Psoas muscle (tissue), 8 donors: ENCODE results near the gene SPTBN1. TPM values are rescaled to one million over a fixed set of nuclear protein-coding genes. Genes with fewer than 3 reads are reported as not detected.
A peak's percentile ranks its signal among the peaks of the same experiment; 100 is the strongest.

Experiments
- ATAC-seq, 4 donors: fragments of 200-7000 bp; cut with Tn5 transposase; one replicate each; pipeline ENCODE4 v1.9.1; 2020; ENCODE audit warnings: moderate library complexity in 3 of 4, mild to moderate bottlenecking in 2 of 4
- DNase-seq, 2 donors: peaks; one replicate each; pipeline ENCODE4 v3.0.0-alpha.2; 2020
- H3K27ac ChIP-seq: fragments of 200-600 bp; one replicate; pipeline ENCODE4 v1.8.0; 2022
- H3K27me3 ChIP-seq, 3 donors: fragments of 200-600 bp in 1 of 3; one replicate each; pipeline versions ENCODE4 v1.6.1 to v1.8.0; 2013 to 2022; ENCODE audit warnings: low read length in 2 of 3, mild to moderate bottlenecking in 2 of 3, moderate library complexity in 1 of 3; ENCODE audit not compliant: insufficient read depth in 3 of 3
- H3K36me3 ChIP-seq, 2 donors: fragments of 200-600 bp in 1 of 2; one replicate each; pipeline versions ENCODE4 v1.6.1 to v1.8.0; 2013 to 2022; ENCODE audit warnings: low read depth in 1 of 2, mild to moderate bottlenecking in 1 of 2, moderate library complexity in 1 of 2; ENCODE audit not compliant: insufficient read depth in 1 of 2
- H3K4me1 ChIP-seq: fragments of 200-600 bp; one replicate; pipeline ENCODE4 v1.8.0; 2022
- H3K4me3 ChIP-seq: fragments of 200-600 bp; one replicate; pipeline ENCODE4 v1.8.0; 2022; ENCODE audit warnings: mild to moderate bottlenecking
- H3K9me3 ChIP-seq: fragments of 200-600 bp; one replicate; pipeline ENCODE4 v1.8.0; 2022
- WGBS, 3 donors: extraction: QIAGEN DNeasy Blood & Tissue Kit; methylation state at CpG; one replicate each; pipeline versions ENCODE4 v1.1.6 to v1.1.7; 2013; 5-methylcytosine and 5-hydroxymethylcytosine counted together
- intact Hi-C, 2 donors: fragments of 100-400 bp; cut with DNase I; formaldehyde crosslinking; loops; one replicate each; pipeline versions ENCODE4 v1.11.0 to v1.14.2; 2022
- polyA plus RNA-seq, 3 donors: library from polyadenylated mRNA; stranded (reverse); fragments of 200-250 nt; gene quantifications; one replicate each; pipeline ENCODE4 v1.2.3, GENCODE V29; 2013
- total RNA-seq, 4 donors: library from RNA; stranded (reverse); fragmentation: NEBNext Ultra II Directional in 2 of 4; extraction: Animal tissue kit (Norgen Biotek cat#: 25700) in 2 of 4; gene quantifications; one replicate each; pipeline versions ENCODE4 v1.2.1 to v1.2.4, GENCODE V29; 2021 to 2023
- TF ChIP-seq, protein P1 (sequence below): fragments of 200-600 bp; IDR thresholded peaks from one replicate; pipeline ENCODE4 v1.8.0; 2022; ENCODE audit warnings: antibody characterized with exemption
- donor health status: healthy with polysubstance abuse.
- donor health status: DM: no; HTN: no; CAD: no; lungs with moderate emphysema.
- donor health status: Bipolar disorder and iron deficiency.
- donor health status: healthy.
- donor health status: DM: yes; HTN: yes; CAD: no.
- donor health status: DM: no; HTN: no; CAD: no.
- donor health status: DM: no; HTN: no; CAD: no.
- donor health status: DM: yes; HTN: yes; CAD: no.

Gene SPTBN1
- total and polyA plus RNA-seq, 7 donors = 22.9 to 180 (median 87.8) TPM

DNA sequence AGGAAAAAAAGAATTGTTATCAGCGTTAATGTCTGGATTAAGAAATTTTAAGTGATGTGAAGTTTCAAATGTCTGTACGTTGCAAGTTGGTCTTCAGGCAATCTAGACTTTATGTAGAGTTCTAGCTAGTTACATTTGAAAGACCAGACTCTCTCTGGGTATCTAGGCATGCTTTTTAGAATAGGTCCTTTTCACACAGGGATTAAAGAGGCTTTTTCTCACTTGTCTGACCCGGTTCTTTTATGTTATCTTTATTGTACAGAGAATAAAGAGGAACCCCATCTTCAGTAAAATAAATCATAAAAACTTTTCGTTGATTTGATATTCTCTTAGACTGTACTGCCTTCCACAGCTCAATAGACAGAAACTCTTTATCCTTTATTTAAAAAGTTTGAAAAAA, 258.9 kb downstream of the SPTBN1 start:
- no peak overlapping the region for H3K27ac ChIP-seq
- TF ChIP-seq, protein P1, sequence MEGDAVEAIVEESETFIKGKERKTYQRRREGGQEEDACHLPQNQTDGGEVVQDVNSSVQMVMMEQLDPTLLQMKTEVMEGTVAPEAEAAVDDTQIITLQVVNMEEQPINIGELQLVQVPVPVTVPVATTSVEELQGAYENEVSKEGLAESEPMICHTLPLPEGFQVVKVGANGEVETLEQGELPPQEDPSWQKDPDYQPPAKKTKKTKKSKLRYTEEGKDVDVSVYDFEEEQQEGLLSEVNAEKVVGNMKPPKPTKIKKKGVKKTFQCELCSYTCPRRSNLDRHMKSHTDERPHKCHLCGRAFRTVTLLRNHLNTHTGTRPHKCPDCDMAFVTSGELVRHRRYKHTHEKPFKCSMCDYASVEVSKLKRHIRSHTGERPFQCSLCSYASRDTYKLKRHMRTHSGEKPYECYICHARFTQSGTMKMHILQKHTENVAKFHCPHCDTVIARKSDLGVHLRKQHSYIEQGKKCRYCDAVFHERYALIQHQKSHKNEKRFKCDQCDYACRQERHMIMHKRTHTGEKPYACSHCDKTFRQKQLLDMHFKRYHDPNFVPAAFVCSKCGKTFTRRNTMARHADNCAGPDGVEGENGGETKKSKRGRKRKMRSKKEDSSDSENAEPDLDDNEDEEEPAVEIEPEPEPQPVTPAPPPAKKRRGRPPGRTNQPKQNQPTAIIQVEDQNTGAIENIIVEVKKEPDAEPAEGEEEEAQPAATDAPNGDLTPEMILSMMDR = no peak
- H3K27me3 ChIP-seq = no peaks in the 10 kb centered on the region
- no peaks in the 10 kb centered on the region for H3K36me3 ChIP-seq
- H3K4me3 ChIP-seq = no peak overlapping the region
- ATAC-seq = no peak
- H3K4me1 ChIP-seq = no peaks in the 10 kb centered on the region
- no peaks in the 10 kb centered on the region for H3K9me3 ChIP-seq
- WGBS, 3 donors = 53 to 73% (median 58%) methylated on average over 4 of the region's 4 CpGs
- intact Hi-C loops = no loop called here
- DNase-seq = no peak

DNA sequence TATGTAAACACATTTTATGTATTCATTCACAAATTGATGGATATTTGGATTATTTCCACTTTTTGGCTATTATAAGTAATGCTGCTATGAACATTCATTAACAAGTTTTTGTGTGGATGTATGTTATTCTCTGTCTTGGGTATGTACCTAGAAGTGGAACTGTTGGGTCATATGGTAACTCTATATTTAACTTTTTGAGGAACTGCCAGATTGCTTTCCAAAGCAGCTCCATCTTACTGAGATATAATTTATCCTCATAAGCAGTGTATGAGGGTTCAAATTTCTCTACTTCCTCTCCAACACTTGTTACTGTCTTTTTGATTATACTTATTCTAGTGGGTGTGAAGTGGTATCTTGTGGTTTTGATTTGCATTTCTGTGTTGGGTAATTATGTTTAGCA, 260.2 kb downstream of the SPTBN1 start:
- peak in 2 of 4 donors; percentile 54 to 55 for ATAC-seq
- no peak overlapping the region for H3K27ac ChIP-seq
- no peak for DNase-seq
- no peaks in the 10 kb centered on the region for H3K27me3 ChIP-seq
- no peaks in the 10 kb centered on the region for H3K9me3 ChIP-seq
- H3K36me3 ChIP-seq = no peaks in the 10 kb centered on the region
- no peak overlapping the region for H3K4me3 ChIP-seq
- TF ChIP-seq, protein P1 = no peak
- H3K4me1 ChIP-seq = no peaks in the 10 kb centered on the region
- intact Hi-C loops = no loop called here

DNA sequence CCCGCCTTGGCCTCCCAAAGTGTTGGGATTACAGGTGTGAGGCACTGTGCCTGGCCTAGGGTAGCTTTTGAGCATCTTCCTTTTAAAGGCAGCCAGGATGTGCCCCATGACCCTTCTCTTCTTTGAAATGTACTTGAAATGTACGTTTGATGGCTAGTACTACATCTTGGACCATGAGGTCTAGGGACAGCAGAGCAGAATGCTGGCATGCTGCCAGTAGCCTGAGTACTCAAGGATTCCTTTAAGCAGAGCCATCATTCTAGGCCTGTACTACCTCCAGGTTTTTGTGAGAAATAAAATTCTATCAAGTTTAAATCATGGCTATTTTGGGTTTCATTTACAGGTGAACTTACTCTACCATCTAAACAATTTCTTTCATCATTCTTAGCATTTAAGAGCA, 264.4 kb downstream of the SPTBN1 start:
- WGBS, 3 donors = 56 to 69% (median 68%) methylated on average over 2 of the region's 2 CpGs
- no peak for ATAC-seq
- H3K9me3 ChIP-seq = no peaks in the 10 kb centered on the region
- TF ChIP-seq, protein P1 = no peak
- no peaks in the 10 kb centered on the region for H3K36me3 ChIP-seq
- H3K4me1 ChIP-seq = no peaks in the 10 kb centered on the region
- intact Hi-C loops = loop anchor here in 1 of 2 donors (10.0 kb wide), 1 partner anchor 454 kb away; no protein-coding TSS in a partner anchor
- H3K27ac ChIP-seq = no peak overlapping the region
- DNase-seq = no peak
- H3K27me3 ChIP-seq = no peaks in the 10 kb centered on the region
- H3K4me3 ChIP-seq = no peak overlapping the region

Other genes with a start within 250 kb of the SPTBN1 start
- not detected for gene TSPYL6, start 200.1 kb upstream of the SPTBN1 start, total RNA-seq
- under 1 TPM in 1 of 3 donors, not detected in 2; 0.05 TPM for gene TSPYL6, start 200.1 kb upstream of the SPTBN1 start, polyA plus RNA-seq